H9 (cell line): ENCODE measurements around the gene LY6G5C. TPM values are rescaled to one million over a fixed set of nuclear protein-coding genes. Genes with fewer than 3 reads are reported as not detected.

Source experiments
- DNase-seq: peaks from one replicate; pipeline ENCODE4 v3.0.0-alpha.2; 2017
- H2AFZ ChIP-seq: one replicate; pipeline ENCODE4 v1.6.1; 2013; ENCODE audit warnings: mild to moderate bottlenecking, low read length, control low read depth, moderate library complexity
- H2AK5ac ChIP-seq: 2 replicates; pipeline ENCODE4 v1.6.1; 2013; ENCODE audit warnings: low read length, control low read depth, mixed read lengths; ENCODE audit not compliant: insufficient read length
- H2BK120ac ChIP-seq: one replicate; pipeline ENCODE4 v1.6.1; 2013; ENCODE audit warnings: low read depth, mild to moderate bottlenecking, low read length, control low read depth, inconsistent platforms; ENCODE audit not compliant: poor library complexity, severe bottlenecking
- H2BK12ac ChIP-seq: 2 replicates; pipeline ENCODE4 v1.6.1; 2013; ENCODE audit warnings: low read length, control low read depth, mixed read lengths, low read depth; ENCODE audit not compliant: insufficient read length
- H2BK15ac ChIP-seq: 2 replicates; pipeline ENCODE4 v1.6.1; 2013; ENCODE audit warnings: low read depth, low read length, control low read depth
- H2BK20ac ChIP-seq: one replicate; pipeline ENCODE4 v1.6.1; 2013; ENCODE audit warnings: low read depth, mild to moderate bottlenecking, low read length, control low read depth, inconsistent platforms; ENCODE audit not compliant: poor library complexity, severe bottlenecking
- H2BK5ac ChIP-seq: 2 replicates; pipeline ENCODE4 v1.6.1; 2013; ENCODE audit warnings: low read length, control low read depth, mixed read lengths; ENCODE audit not compliant: insufficient read length
- H3K14ac ChIP-seq: 2 replicates; pipeline ENCODE4 v1.6.1; 2013; ENCODE audit warnings: low read length, control low read depth; ENCODE audit not compliant: insufficient read depth
- H3K18ac ChIP-seq: 2 replicates; pipeline ENCODE4 v1.6.1; 2013; ENCODE audit warnings: low read depth, mild to moderate bottlenecking, mixed read lengths, low read length, control low read depth; ENCODE audit not compliant: insufficient read length
- H3K23ac ChIP-seq: 2 replicates; pipeline ENCODE4 v1.6.1; 2013; ENCODE audit warnings: low read length, control low read depth, mixed read lengths, low read depth; ENCODE audit not compliant: insufficient read length
- H3K23me2 ChIP-seq: 2 replicates; pipeline ENCODE4 v1.6.1; 2013; ENCODE audit warnings: low read depth, mild to moderate bottlenecking, mixed read lengths, low read length, control low read depth; ENCODE audit not compliant: insufficient read length, poor library complexity, severe bottlenecking
- H3K27ac ChIP-seq: 2 replicates; pipeline ENCODE4 v1.5.1; 2013; ENCODE audit warnings: low read length, control low read depth, mixed read lengths, low read depth; ENCODE audit not compliant: insufficient read length
- H3K27me3 ChIP-seq: 2 replicates; pipeline ENCODE4 v1.6.1; 2013; ENCODE audit warnings: low read length, control low read depth, inconsistent platforms; ENCODE audit not compliant: insufficient read depth
- H3K4ac ChIP-seq: 2 replicates; pipeline ENCODE4 v1.6.1; 2013; ENCODE audit warnings: low read depth, mild to moderate bottlenecking, control low read depth, inconsistent platforms, low read length, moderate library complexity
- H3K4me1 ChIP-seq: 2 replicates; pipeline ENCODE4 v1.6.1; 2013; ENCODE audit warnings: low read length, control low read depth, inconsistent platforms; ENCODE audit not compliant: insufficient read depth
- H3K4me2 ChIP-seq: 2 replicates; pipeline ENCODE4 v1.6.1; 2013; ENCODE audit warnings: low read length, control low read depth, mixed read lengths; ENCODE audit not compliant: insufficient read length, insufficient read depth
- H3K56ac ChIP-seq: 2 replicates; pipeline ENCODE4 v1.6.1; 2013; ENCODE audit warnings: low read depth, mild to moderate bottlenecking, mixed read lengths, low read length, control low read depth; ENCODE audit not compliant: insufficient read length
- H3K79me1 ChIP-seq: 2 replicates; pipeline ENCODE4 v1.6.1; 2013; ENCODE audit warnings: low read depth, mild to moderate bottlenecking, moderate library complexity, low read length, control low read depth, inconsistent platforms; ENCODE audit not compliant: insufficient read depth, poor library complexity, severe bottlenecking
- H3K79me2 ChIP-seq: 2 replicates; pipeline ENCODE4 v1.6.1; 2013; ENCODE audit warnings: low read length, control low read depth, inconsistent platforms; ENCODE audit not compliant: insufficient read depth
- H3K9ac ChIP-seq: 2 replicates; pipeline ENCODE4 v1.6.1; 2013; ENCODE audit warnings: low read length, control low read depth, mixed read lengths; ENCODE audit not compliant: insufficient read length; ENCODE audit errors: extremely low read depth
- H3K9me3 ChIP-seq: one replicate; pipeline ENCODE4 v1.6.1; 2013; ENCODE audit warnings: low read depth, low read length, inconsistent platforms; ENCODE audit not compliant: control insufficient read depth
- H3T11ph ChIP-seq: one replicate; pipeline ENCODE4 v1.6.1; 2013; ENCODE audit warnings: mild to moderate bottlenecking, low read length, control low read depth, inconsistent platforms
- H4K20me1 ChIP-seq: one replicate; pipeline ENCODE4 v1.6.1; 2013; ENCODE audit not compliant: control insufficient read depth, insufficient read length, insufficient read depth
- H4K5ac ChIP-seq: 2 replicates; pipeline ENCODE4 v1.6.1; 2013; ENCODE audit warnings: low read depth, mild to moderate bottlenecking, mixed read lengths, low read length, control low read depth; ENCODE audit not compliant: insufficient read length
- H4K8ac ChIP-seq: replicated peaks from 2 replicates; pipeline ENCODE4 v1.6.1; 2013; ENCODE audit warnings: low read length, control low read depth, mixed read lengths, low read depth; ENCODE audit not compliant: insufficient read length
- H4K91ac ChIP-seq: 2 replicates; pipeline ENCODE4 v1.6.1; 2013; ENCODE audit warnings: low read depth, mild to moderate bottlenecking, moderate library complexity, mixed read lengths, low read length, control low read depth; ENCODE audit not compliant: insufficient read length
- H3K27ac Mint-ChIP-seq, 3 experiments: 2 replicates in 2 of 3; 3 replicates in 1 of 3; pipeline ENCODE4 v1.8.0; 2020 to 2021; ENCODE audit warnings: mixed read lengths in 3 of 3, mild to moderate bottlenecking in 1 of 3, moderate library complexity in 1 of 3
- H3K27me3 Mint-ChIP-seq: 2 replicates; pipeline ENCODE4 v1.8.0; 2021; ENCODE audit warnings: low read depth, mild to moderate bottlenecking, moderate library complexity, mixed read lengths
- H3K36me3 Mint-ChIP-seq, 3 experiments: 2 replicates in 2 of 3; 3 replicates in 1 of 3; pipeline ENCODE4 v1.8.0; 2020 to 2021; ENCODE audit warnings: low read depth in 3 of 3, mixed read lengths in 3 of 3; ENCODE audit not compliant: insufficient read depth in 1 of 3
- H3K4me1 Mint-ChIP-seq, 2 experiments: 2 replicates each; pipeline ENCODE4 v1.8.0; 2020; ENCODE audit warnings: mixed read lengths in 2 of 2
- H3K4me3 Mint-ChIP-seq, 2 experiments: 2 replicates in 1 of 2; 3 replicates in 1 of 2; pipeline ENCODE4 v1.8.0; 2020 to 2021; ENCODE audit warnings: mild to moderate bottlenecking in 2 of 2, mixed read lengths in 2 of 2, moderate library complexity in 1 of 2
- H3K9me3 Mint-ChIP-seq, 2 experiments: 2 replicates in 1 of 2; 3 replicates in 1 of 2; pipeline ENCODE4 v1.8.0; 2020; ENCODE audit warnings: mild to moderate bottlenecking in 2 of 2, mixed read lengths in 2 of 2, moderate library complexity in 1 of 2
- CTCF ChIP-seq: fragments of 200-600 bp; sonication (generic); conservative IDR thresholded peaks from 3 replicates; pipeline ENCODE4 v1.8.0; 2021; ENCODE audit warnings: antibody characterized with exemption, mild to moderate bottlenecking
- WGBS: extraction: QIAGEN DNeasy Blood & Tissue Kit; methylation state at CpG from one replicate; pipeline ENCODE4 v1.1.7; 2013; ENCODE audit warnings: missing lambda C conversion rate, low lambda C conversion rate, mixed read lengths; ENCODE audit not compliant: insufficient read length; ENCODE audit errors: extremely low coverage; 5-methylcytosine and 5-hydroxymethylcytosine counted together
- total RNA-seq: library from RNA; stranded (reverse); gene quantifications from 2 replicates; pipeline ENCODE4 v1.2.1, GENCODE V29; 2021

Gene LY6G5C
- total RNA-seq, 1 experiment from 2014 or later = 2.2 TPM

GRCh38 chr6:31712296-31712695 is 31.4 kb upstream of the LY6G5C start:
- Histone ChIP-seq H4K91ac (no peak overlapping the region), H4K20me1 (no peaks in the 10 kb centered on the region), H3K23me2 (no peaks in the 10 kb centered on the region), H3K14ac (no peak overlapping the region), H3K4ac (no peak overlapping the region), H2AK5ac (no peak overlapping the region), H4K5ac (no peak overlapping the region), H3K4me2 (no peak overlapping the region), H3K27me3 (no peaks in the 10 kb centered on the region), H3K27ac (no peak overlapping the region), H2BK15ac (no peak overlapping the region), H2BK20ac (no peak overlapping the region), H3K79me1 (no peaks in the 10 kb centered on the region), H2BK120ac (no peak overlapping the region), H3K18ac (no peak overlapping the region), H2BK5ac (no peak overlapping the region), H3K23ac (no peak overlapping the region), H3K56ac (no peak overlapping the region), H3K4me1 (peaks cover 5% of the 10 kb centered on the region; the same call in 1 of the 2 replicates), H2BK12ac (no peak overlapping the region), H3K9ac (no peak overlapping the region), H3K79me2 (no peaks in the 10 kb centered on the region), H2AFZ (no peak overlapping the region), H3T11ph (no peak overlapping the region), H3K9me3 (no peaks in the 10 kb centered on the region), H4K8ac (no peak overlapping the region)
- Mint-ChIP-seq H3K27me3 (peaks cover 8% of the 10 kb centered on the region), H3K4me3 (no peak overlapping the region), H3K27ac (peak overlapping the region in 2 of 3 experiments; percentile 29 to 88; a peak in 1 of 7 replicates), H3K36me3 (no peaks in the 10 kb centered on the region), H3K4me1 (peaks cover 33 to 44% of the 10 kb centered on the region in 2 experiments), H3K9me3 (no peaks in the 10 kb centered on the region)
- TF ChIP-seq CTCF = no peak
- DNase-seq = no peak
- no CpG with 5 or more reads among the region's 8 CpGs for WGBS
